ENCODE data around the gene VSNL1. TPM values are rescaled to one million over a fixed set of nuclear protein-coding genes. Genes with fewer than 3 reads are reported as not detected.

VSNL1 gene
- polyA plus RNA-seq, 3 donors, result not detected

- Histone ChIP-seq H3K4me1 (ENCODE audit: control insufficient read depth in 1 of 2, insufficient read depth in 2 of 2, low read length in 2 of 2) (no peaks in the 10 kb centered on the region), H2AFZ (ENCODE audit: insufficient read depth, low read depth, low read length, poor library complexity, severe bottlenecking) (no peak overlapping the region), H3K27ac (ENCODE audit: low read depth in 1 of 2, low read length in 2 of 2) (no peak overlapping the region), H3K4me3 (replicated peaks in 1 of 3; ENCODE audit: low read depth in 2 of 3, low read length in 3 of 3) (no peak overlapping the region), H3K9ac (ENCODE audit: insufficient read depth, low read length, poor library complexity, severe bottlenecking) (no peak overlapping the region), H3K27me3 (ENCODE audit: control insufficient read depth in 2 of 2, insufficient read depth in 2 of 2, low read length in 2 of 2) (peaks cover 20 to 35% of the 10 kb centered on the region in 2 donors), H3K4me2 (replicated peaks; ENCODE audit: extremely low read depth, low read length, poor library complexity, severe bottlenecking) (no peak overlapping the region), H3K36me3 (replicated peaks in 1 of 2; ENCODE audit: control insufficient read depth in 1 of 2, insufficient read depth in 2 of 2, low read length in 2 of 2) (no peaks in the 10 kb centered on the region), H3K9me3 (replicated peaks in 1 of 2; ENCODE audit: control insufficient read depth in 1 of 2, insufficient read depth in 1 of 2, low read length in 2 of 2) (no peaks in the 10 kb centered on the region), H4K20me1 (ENCODE audit: insufficient read depth, low read length) (no peaks in the 10 kb centered on the region), H3K79me2 (ENCODE audit: insufficient read depth, low read length) (no peaks in the 10 kb centered on the region)
- Mint-ChIP-seq H3K9me3 (peaks cover 0 to 6% (median 0%) of the 10 kb centered on the region in 7 donors), H3K4me3 (no peak overlapping the region), H3K27me3 (ENCODE audit: low read depth in 3 of 3) (peaks cover 20 to 29% (median 25%) of the 10 kb centered on the region in 3 donors), H3K27ac (no peak overlapping the region), H3K36me3 (no peaks in the 10 kb centered on the region), H3K4me1 (peaks cover 3% of the 10 kb centered on the region)
- no peak for TF ChIP-seq CTCF (IDR thresholded peaks at IDR 0.05)
- intact Hi-C loops (cut with micrococcal nuclease), result no loop called here
- no peak for DNase-seq
Observed at GRCh38 chr2:17515652-17516051, 24.8 kb upstream of the VSNL1 start.

- peaks cover 24 to 32% (median 31%) of the 10 kb centered on the region in 3 donors for H3K27me3 Mint-ChIP-seq (ENCODE audit: low read depth in 3 of 3)
- no peaks in the 10 kb centered on the region for H3K36me3 Mint-ChIP-seq
- intact Hi-C loops (cut with micrococcal nuclease), result no loop called here
- H3K4me1 Mint-ChIP-seq, result peaks cover 3% of the 10 kb centered on the region
- Histone ChIP-seq H3K79me2 (ENCODE audit: insufficient read depth, low read length) (no peaks in the 10 kb centered on the region), H4K20me1 (ENCODE audit: insufficient read depth, low read length) (no peaks in the 10 kb centered on the region), H3K4me3 (replicated peaks in 1 of 3; ENCODE audit: low read depth in 2 of 3, low read length in 3 of 3) (no peak overlapping the region), H3K9me3 (replicated peaks in 1 of 2; ENCODE audit: control insufficient read depth in 1 of 2, insufficient read depth in 1 of 2, low read length in 2 of 2) (no peaks in the 10 kb centered on the region), H2AFZ (ENCODE audit: insufficient read depth, low read depth, low read length, poor library complexity, severe bottlenecking) (no peak overlapping the region), H3K9ac (ENCODE audit: insufficient read depth, low read length, poor library complexity, severe bottlenecking) (no peak overlapping the region), H3K4me2 (replicated peaks; ENCODE audit: extremely low read depth, low read length, poor library complexity, severe bottlenecking) (no peak overlapping the region), H3K36me3 (replicated peaks in 1 of 2; ENCODE audit: control insufficient read depth in 1 of 2, insufficient read depth in 2 of 2, low read length in 2 of 2) (no peaks in the 10 kb centered on the region), H3K4me1 (ENCODE audit: control insufficient read depth in 1 of 2, insufficient read depth in 2 of 2, low read length in 2 of 2) (no peaks in the 10 kb centered on the region), H3K27me3 (ENCODE audit: control insufficient read depth in 2 of 2, insufficient read depth in 2 of 2, low read length in 2 of 2) (peaks cover 24 to 35% of the 10 kb centered on the region in 2 donors), H3K27ac (ENCODE audit: low read depth in 1 of 2, low read length in 2 of 2) (no peak overlapping the region)
- no peak overlapping the region for H3K27ac Mint-ChIP-seq
- DNase-seq, result no peak
- H3K9me3 Mint-ChIP-seq, result peaks cover 0 to 6% (median 0%) of the 10 kb centered on the region in 7 donors
- 17% methylated on average over 1 of the region's 8 CpGs for WGBS (ENCODE audit: insufficient coverage)
- TF ChIP-seq CTCF (IDR thresholded peaks at IDR 0.05), result no peak
- peak overlapping the region in 1 of 2 donors; percentile 42 for H3K4me3 Mint-ChIP-seq
Observed at GRCh38 chr2:17517481-17518211, 22.9 kb upstream of the VSNL1 start.
